ENCODE data around the gene CORO1C.

DNA sequence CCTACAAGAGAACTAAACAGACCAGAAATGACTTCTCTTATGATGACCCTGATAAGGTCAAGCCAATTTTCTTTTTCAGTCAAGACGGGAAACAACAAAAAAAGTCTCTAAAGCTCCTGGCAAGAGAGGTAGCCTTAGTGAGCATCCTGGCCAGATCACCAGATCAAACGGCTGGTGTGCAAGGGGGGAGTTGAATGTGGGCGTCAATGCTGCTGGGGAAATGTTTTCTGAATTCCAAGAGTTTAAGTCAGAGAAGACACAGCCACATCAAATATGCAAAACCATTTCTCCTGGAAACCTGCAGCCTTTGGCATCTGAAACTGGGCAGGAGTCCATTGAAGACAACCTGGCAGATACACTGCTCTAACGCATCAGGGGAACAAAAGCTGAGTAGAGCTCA is 81.6 kb downstream of the CORO1C start:
- TF ChIP-seq EZH2 (IDR thresholded peaks at IDR 0.05; ENCODE audit: insufficient read depth, poor library complexity, severe bottlenecking) = no peak
- TF ChIP-seq EZH2phosphoT487 (IDR thresholded peaks at IDR 0.05; ENCODE audit: insufficient read depth, low read depth) = no peak
